H1 (cell line): ENCODE measurements around the gene NCLN. TPM values are rescaled to one million over a fixed set of nuclear protein-coding genes. Genes with fewer than 3 reads are reported as not detected.

ENCODE experiments used
- CTCF ChIA-PET: fragments of 300-600 bp; sonication (Branson Sonifier 250); formaldehyde crosslinking; loops from one replicate; lab custom pipeline; 2021; ENCODE audit not compliant: partially characterized antibody; lab: Charles Lee
- POLR2A ChIA-PET: fragments of 300-600 bp; sonication (Branson Sonifier 250); formaldehyde crosslinking; loops from one replicate; lab custom pipeline; 2021; ENCODE audit warnings: inconsistent platforms; ENCODE audit not compliant: partially characterized antibody; lab: Charles Lee
- DNase-seq, 2 experiments: peaks; one replicate each; pipeline versions ENCODE4 v3.0.0 to v3.0.0-alpha.2; 2010 to 2022; ENCODE audit warnings: low spot score in 2 of 2, low read depth in 1 of 2, mixed read lengths in 1 of 2
- FAIRE-seq: peaks from 2 replicates; lab custom pipeline; 2011; peaks lifted over from hg19 to GRCh38; lab: Jason Lieb, UNC
- H2AFZ ChIP-seq: 2 replicates; pipeline ENCODE4 v1.8.1; 2012; ENCODE audit warnings: low read length, inconsistent platforms
- H2AK5ac ChIP-seq: 2 replicates; pipeline ENCODE4 v1.6.1; 2013; ENCODE audit warnings: low read depth, low read length
- H2BK120ac ChIP-seq: replicated peaks from 2 replicates; pipeline ENCODE3; 2013; ENCODE audit warnings: low read depth, low read length, inconsistent platforms
- H2BK12ac ChIP-seq: 2 replicates; pipeline ENCODE4 v1.6.1; 2013; ENCODE audit warnings: low read depth, low read length
- H2BK15ac ChIP-seq: 2 replicates; pipeline ENCODE4 v1.6.1; 2013; ENCODE audit warnings: low read length
- H2BK20ac ChIP-seq: 2 replicates; pipeline ENCODE4 v1.6.1; 2013; ENCODE audit warnings: low read length
- H2BK5ac ChIP-seq: 2 replicates; pipeline ENCODE4 v1.6.1; 2013; ENCODE audit warnings: low read depth, low read length
- H3K14ac ChIP-seq: 2 replicates; pipeline ENCODE4 v1.6.1; 2013; ENCODE audit warnings: inconsistent platforms; ENCODE audit not compliant: insufficient read length
- H3K18ac ChIP-seq: 2 replicates; pipeline ENCODE4 v1.6.1; 2013; ENCODE audit warnings: low read length; ENCODE audit errors: extremely low read depth
- H3K23ac ChIP-seq: 2 replicates; pipeline ENCODE4 v1.6.1; 2013; ENCODE audit warnings: inconsistent platforms; ENCODE audit not compliant: insufficient read length
- H3K23me2 ChIP-seq: 2 replicates; pipeline ENCODE4 v1.6.1; 2013; ENCODE audit warnings: low read depth, low read length
- H3K27ac ChIP-seq: 2 replicates; pipeline ENCODE4 v1.6.1; 2011; ENCODE audit warnings: low read depth, low read length, inconsistent platforms
- H3K27me3 ChIP-seq, 4 experiments: replicated peaks in 1 of 4; 1 replicate in 1 of 4; 2 replicates in 3 of 4; pipeline versions ENCODE4 v1.6.1 to v1.8.1; 2011 to 2013; ENCODE audit warnings: low read length in 3 of 4, mild to moderate bottlenecking in 3 of 4, inconsistent platforms in 2 of 4, mixed read lengths in 2 of 4, moderate library complexity in 1 of 4; ENCODE audit not compliant: control insufficient read depth in 3 of 4, insufficient read depth in 3 of 4; ENCODE audit errors: extremely low read depth in 1 of 4
- H3K36me3 ChIP-seq, 4 experiments: 2 replicates each; pipeline versions ENCODE4 v1.6.1 to v1.8.1; 2011 to 2013; ENCODE audit warnings: mild to moderate bottlenecking in 4 of 4, low read length in 3 of 4, moderate library complexity in 2 of 4, control low read depth in 1 of 4, inconsistent platforms in 1 of 4; ENCODE audit not compliant: insufficient read depth in 4 of 4, control insufficient read depth in 2 of 4
- H3K4ac ChIP-seq: replicated peaks from 2 replicates; pipeline ENCODE3; 2013; ENCODE audit warnings: low read length, low read depth, mixed read lengths, inconsistent platforms; ENCODE audit not compliant: insufficient read length
- H3K4me1 ChIP-seq, 4 experiments: replicated peaks in 1 of 4; 1 replicate in 1 of 4; 2 replicates in 3 of 4; pipeline versions ENCODE4 v1.6.1 to v1.8.1; 2011 to 2013; ENCODE audit warnings: low read length in 3 of 4, inconsistent platforms in 2 of 4, mixed read lengths in 1 of 4; ENCODE audit not compliant: insufficient read depth in 4 of 4, control insufficient read depth in 3 of 4
- H3K4me2 ChIP-seq, 2 experiments: 2 replicates each; pipeline versions ENCODE4 v1.6.1 to v1.8.1; 2011 to 2013; ENCODE audit warnings: low read depth in 2 of 2, low read length in 2 of 2, control low read depth in 1 of 2, inconsistent platforms in 1 of 2, mild to moderate bottlenecking in 1 of 2; ENCODE audit not compliant: insufficient read depth in 1 of 2
- H3K4me3 ChIP-seq, 4 experiments: fragments of 200-600, 300-600 bp in 1 of 4; sonication (generic), shearing (Covaris generic), sonication (Bioruptor Twin) in 1 of 4; 2 replicates each; pipeline versions ENCODE4 v1.5.1 to v1.8.1; 2011 to 2016; ENCODE audit warnings: low read length in 4 of 4, low read depth in 3 of 4, control low read depth in 2 of 4, inconsistent platforms in 2 of 4, mild to moderate bottlenecking in 2 of 4, mixed read lengths in 1 of 4, moderate library complexity in 1 of 4; ENCODE audit not compliant: insufficient read depth in 2 of 4; ENCODE audit errors: extremely low read depth in 1 of 4
- H3K56ac ChIP-seq: replicated peaks from 2 replicates; pipeline ENCODE3; 2013; ENCODE audit warnings: low read depth, mild to moderate bottlenecking, mixed read lengths, low read length, inconsistent platforms; ENCODE audit not compliant: insufficient read length
- H3K79me1 ChIP-seq: 2 replicates; pipeline ENCODE4 v1.6.1; 2013; ENCODE audit warnings: low read depth, low read length, control low read depth
- H3K79me2 ChIP-seq, 2 experiments: 2 replicates each; pipeline versions ENCODE4 v1.6.1 to v1.8.1; 2012 to 2013; ENCODE audit warnings: low read length in 2 of 2, mild to moderate bottlenecking in 2 of 2, inconsistent platforms in 1 of 2; ENCODE audit not compliant: insufficient read depth in 2 of 2, control insufficient read depth in 1 of 2
- H3K9ac ChIP-seq, 4 experiments: replicated peaks in 1 of 4; 1 replicate in 1 of 4; 2 replicates in 3 of 4; pipeline versions ENCODE4 v1.6.1 to v1.8.1; 2011 to 2013; ENCODE audit warnings: low read depth in 3 of 4, low read length in 3 of 4, control low read depth in 2 of 4, mild to moderate bottlenecking in 2 of 4, moderate library complexity in 2 of 4, inconsistent platforms in 1 of 4; ENCODE audit errors: extremely low read depth in 1 of 4
- H3K9me3 ChIP-seq, 2 experiments: 2 replicates each; pipeline versions ENCODE4 v1.6.1 to v1.8.1; 2012 to 2013; ENCODE audit warnings: mild to moderate bottlenecking in 2 of 2, moderate library complexity in 2 of 2, control low read depth in 1 of 2, inconsistent platforms in 1 of 2, low read depth in 1 of 2, low read length in 1 of 2, mixed read lengths in 1 of 2; ENCODE audit not compliant: insufficient read depth in 2 of 2
- H4K20me1 ChIP-seq, 2 experiments: replicated peaks in 1 of 2; 2 replicates each; pipeline versions ENCODE3 to v1.8.1; 2011 to 2013; ENCODE audit warnings: inconsistent platforms in 2 of 2, low read length in 2 of 2, mild to moderate bottlenecking in 1 of 2; ENCODE audit not compliant: insufficient read depth in 2 of 2, control insufficient read depth in 1 of 2
- H4K5ac ChIP-seq: 2 replicates; pipeline ENCODE4 v1.6.1; 2013; ENCODE audit warnings: low read length, low read depth, mixed read lengths, inconsistent platforms; ENCODE audit not compliant: insufficient read length
- H4K8ac ChIP-seq: 2 replicates; pipeline ENCODE4 v1.8.0; 2013; ENCODE audit warnings: mild to moderate bottlenecking, moderate library complexity, low read length, inconsistent platforms; ENCODE audit not compliant: insufficient read depth; ENCODE audit errors: extremely low read depth
- H4K91ac ChIP-seq: replicated peaks from 2 replicates; pipeline ENCODE3; 2013; ENCODE audit warnings: low read length, mixed read lengths, inconsistent platforms; ENCODE audit not compliant: insufficient read length
- ATF2 ChIP-seq: IDR thresholded peaks from 2 replicates; pipeline ENCODE4 v1.6.1; 2012; ENCODE audit warnings: low read length, inconsistent platforms
- CEBPB ChIP-seq: IDR thresholded peaks from 2 replicates; pipeline ENCODE4 v1.6.1; 2012; ENCODE audit warnings: low read depth, low read length
- CHD2 ChIP-seq: IDR thresholded peaks from 2 replicates; pipeline ENCODE4 v1.6.1; 2012; ENCODE audit warnings: low read length, improper control_type of control experiment
- CTBP2 ChIP-seq: IDR thresholded peaks from 2 replicates; pipeline ENCODE4 v1.7.0; 2011; ENCODE audit warnings: borderline replicate concordance, mild to moderate bottlenecking, moderate library complexity, mixed read lengths, low read length; ENCODE audit not compliant: insufficient read depth, insufficient read length
- EP300 ChIP-seq, 2 experiments: IDR thresholded peaks; 1 replicate in 1 of 2; 2 replicates in 1 of 2; pipeline ENCODE4 v1.6.1; 2011 to 2012; ENCODE audit warnings: low read depth in 2 of 2, low read length in 2 of 2, mild to moderate bottlenecking in 2 of 2, borderline replicate concordance in 1 of 2, inconsistent platforms in 1 of 2, moderate library complexity in 1 of 2
- KDM1A ChIP-seq: fragments of 200-600, 300-600 bp; sonication (generic); IDR thresholded peaks from 2 replicates; pipeline ENCODE4 v1.7.1; 2016; ENCODE audit warnings: mild to moderate bottlenecking, low read length, borderline replicate concordance
- NRF1 ChIP-seq: IDR thresholded peaks from 2 replicates; pipeline ENCODE4 v1.6.1; 2011; ENCODE audit warnings: mild to moderate bottlenecking, low read depth, low read length, improper control_type of control experiment
- YY1 ChIP-seq: IDR thresholded peaks from 2 replicates; pipeline ENCODE4 v1.6.1; 2011; ENCODE audit warnings: low read depth, mild to moderate bottlenecking, low read length
- ZNF274 ChIP-seq: IDR thresholded peaks from 2 replicates; pipeline ENCODE4 v1.7.0; 2012; ENCODE audit warnings: low read length, borderline replicate concordance; ENCODE audit errors: extremely low read depth
- WGBS, 2 experiments: shearing (Covaris generic) in 1 of 2; methylation state at CpG; one replicate each; pipeline versions ENCODE4 v1.1.6 to v1.1.7; 2013 to 2015; ENCODE audit warnings: low lambda C conversion rate in 2 of 2, mixed read lengths in 2 of 2, inconsistent platforms in 1 of 2, low coverage in 1 of 2, missing lambda C conversion rate in 1 of 2; ENCODE audit not compliant: insufficient replicate concordance in 2 of 2, insufficient coverage in 1 of 2, insufficient read length in 1 of 2; ENCODE audit errors: extremely low coverage in 1 of 2, missing lambda C conversion rate in 1 of 2; 5-methylcytosine and 5-hydroxymethylcytosine counted together
- polyA plus RNA-seq, 7 experiments: library from polyadenylated mRNA; depleted of rRNA in 3 of 7; stranded (reverse) in 5 of 7; unstranded in 2 of 7; fragments of >200 nt in 5 of 7; fragments of 200-250 nt in 2 of 7; gene quantifications; 1 replicate in 5 of 7; 2 replicates in 1 of 7; 4 replicates in 1 of 7; pipeline versions ENCODE4 v1.2.1 to v1.2.3, GENCODE V29; 2011 to 2013; ENCODE audit warnings: missing spikeins in 2 of 7, mixed read lengths in 2 of 7
- total RNA-seq: library from RNA; stranded (reverse); fragmentation: NEBNext Ultra II Directional; extraction: Animal tissue kit (Norgen Biotek cat#: 25700); gene quantifications from 2 replicates; pipeline ENCODE4 v1.2.1, GENCODE V29; 2021

NCLN gene
- total and polyA plus RNA-seq, 2 of the 8 experiments (the other 6 are each of a cell fraction or from before 2014, with no cell fraction given) = 89.2 to 103 TPM

GRCh38 chr19:3171894-3172672 is 13.6 kb upstream of the NCLN start:
- no peaks in the 10 kb centered on the region for H3K9me3 ChIP-seq
- 0 out of 2 replicates have a peak overlapping the region, but pooled peaks have one; percentile 50 for H2BK12ac ChIP-seq
- H3K23me2 ChIP-seq = no peaks in the 10 kb centered on the region
- 0 out of 2 replicates have a peak overlapping the region, but pooled peaks have one; percentile 18 for H2BK15ac ChIP-seq
- H4K20me1 ChIP-seq = no peaks in the 10 kb centered on the region
- H2AK5ac ChIP-seq = no peak overlapping the region
- no peak overlapping the region for H3K14ac ChIP-seq
- no peak overlapping the region for H3K23ac ChIP-seq
- WGBS, 2 experiments = 80% methylated on average over 14 of the region's 15 CpGs; no CpG with 5 or more reads in 1 of the 2 experiments
- no peak overlapping the region for H3K4me2 ChIP-seq
- ChIA-PET POLR2A (no interaction called here), CTCF (interaction anchor here (1.7 to 2.4 kb wide), 3 partner anchors 11 to 70 kb away, joined by 4 to 16 read pairs (median 10); no protein-coding TSS in a partner anchor)
- H3K79me1 ChIP-seq = no peaks in the 10 kb centered on the region; the same call in 1 of the 2 replicates
- H3K36me3 ChIP-seq = no peaks in the 10 kb centered on the region
- no peak overlapping the region for H3K9ac ChIP-seq
- H3K27ac ChIP-seq = no peak overlapping the region
- FAIRE-seq (no peak), DNase-seq (no peak)
- H3K56ac ChIP-seq = no peak overlapping the region
- H2BK5ac ChIP-seq = no peak overlapping the region
- no peak overlapping the region for H4K91ac ChIP-seq
- no peaks in the 10 kb centered on the region for H3K4me1 ChIP-seq
- 0 out of 7 replicates have a peak, but pooled peaks cover 0 to 2% (median 0%) of the 10 kb centered on the region in 4 experiments for H3K27me3 ChIP-seq
- H3K79me2 ChIP-seq = no peaks in the 10 kb centered on the region
- H2AFZ ChIP-seq = no peak overlapping the region
- no peak overlapping the region for H3K4me3 ChIP-seq
- no peak overlapping the region for H4K8ac ChIP-seq
- H3K4ac ChIP-seq = no peak overlapping the region
- H2BK20ac ChIP-seq = no peak overlapping the region
- H2BK120ac ChIP-seq = no peak overlapping the region
- no peak overlapping the region for H4K5ac ChIP-seq
- H3K18ac ChIP-seq = no peak overlapping the region
- TF ChIP-seq CTBP2 (no peak), KDM1A (no peak), NRF1 (no peak), EP300 (IDR thresholded peaks at IDR 0.05; ENCODE audit: borderline replicate concordance in 1 of 2, low read depth in 2 of 2, low read length in 2 of 2) (no peak), CEBPB (no peak), CHD2 (no peak), YY1 (no peak), ATF2 (no peak), ZNF274 (no peak)
